GM18519 (cell line): ENCODE measurements around the gene SOCS7.

Experiments
- ATAC-seq: cut with Tn5 transposase; IDR thresholded peaks from one replicate; pipeline ENCODE4 v1.9.1; 2021; ENCODE audit warnings: mild to moderate bottlenecking, moderate library complexity; ENCODE audit not compliant: unreplicated experiment, low FRiP score

SOCS7 gene

GRCh38 chr17:38334480-38335364, 16.9 kb upstream of the SOCS7 start:
- ATAC-seq: no peak

- no peak for ATAC-seq
Observed at GRCh38 chr17:38336838-38337237, 14.8 kb upstream of the SOCS7 start.

DNA sequence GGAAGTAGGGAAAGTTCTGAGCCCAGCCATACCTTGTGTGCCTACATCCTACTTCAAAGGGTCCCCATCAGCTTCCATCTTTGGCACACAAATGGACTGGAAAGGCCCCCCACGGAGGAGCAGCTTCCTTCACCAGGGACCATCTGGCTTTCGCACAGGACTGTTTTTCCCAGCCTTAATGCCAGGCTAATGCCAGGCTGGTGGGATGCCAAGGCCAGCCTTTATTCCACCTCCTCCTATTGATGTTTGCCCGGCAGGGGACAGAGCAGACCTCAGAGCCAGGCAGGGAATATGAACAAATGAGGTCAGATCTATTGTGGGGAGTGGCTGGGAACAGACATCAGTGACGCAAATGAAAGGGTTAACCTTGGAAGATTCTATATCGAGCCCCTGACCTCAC, 13.6 kb upstream of the SOCS7 start:
- no peak for ATAC-seq

GRCh38 chr17:38338535-38338934, 13.1 kb upstream of the SOCS7 start:
- no peak for ATAC-seq

DNA sequence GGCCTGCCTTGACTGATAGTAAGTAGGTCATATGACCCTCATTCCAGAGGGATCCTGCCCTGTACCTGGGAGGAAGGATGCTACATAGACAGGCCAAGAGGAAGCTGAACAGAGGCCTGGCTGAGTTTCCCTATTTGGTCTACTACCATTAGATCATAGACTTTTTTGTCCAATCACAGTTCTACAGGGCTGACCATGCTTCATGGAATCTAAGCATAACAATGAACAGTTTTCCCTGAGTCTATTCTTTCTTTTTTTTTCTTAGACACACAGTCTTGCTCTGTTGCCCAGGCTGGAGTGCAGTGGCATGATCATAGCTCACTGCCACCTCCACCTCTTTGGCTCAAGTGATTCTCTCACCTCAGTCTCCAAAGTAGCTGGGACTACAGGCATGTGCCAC, 11.8 kb upstream of the SOCS7 start:
- ATAC-seq: no peak

- ATAC-seq: no peak
Observed at GRCh38 chr17:38341035-38341721, 10.5 kb upstream of the SOCS7 start.

GRCh38 chr17:38342886-38343607, 8.6 kb upstream of the SOCS7 start:
- no peak for ATAC-seq

- ATAC-seq: no peak
Observed at GRCh38 chr17:38343608-38344419, 7.8 kb upstream of the SOCS7 start, which contains the start of gene GPR179. GPR179 (minus strand) TSS chr17:38343956; CDS start chr17:38343789, 167 bp downstream.

DNA sequence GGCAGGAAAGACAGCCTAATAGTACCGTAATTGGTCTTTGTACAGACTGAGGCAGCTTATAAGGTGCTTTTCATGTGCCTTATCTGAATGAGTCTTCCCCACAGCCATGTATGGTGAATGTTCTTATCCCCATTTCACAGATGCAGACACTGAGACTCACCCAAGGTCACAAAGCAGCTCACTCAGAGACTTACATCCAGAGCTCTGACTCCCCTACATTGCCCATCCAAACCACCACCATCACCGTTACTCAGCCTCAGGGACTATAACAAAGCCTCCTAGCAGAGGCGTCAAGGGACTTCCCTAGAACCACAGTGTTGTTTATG, 7.3 kb upstream of the SOCS7 start:
- ATAC-seq: no peak

GRCh38 chr17:38345743-38346142, 5.9 kb upstream of the SOCS7 start:
- ATAC-seq: no peak

DNA sequence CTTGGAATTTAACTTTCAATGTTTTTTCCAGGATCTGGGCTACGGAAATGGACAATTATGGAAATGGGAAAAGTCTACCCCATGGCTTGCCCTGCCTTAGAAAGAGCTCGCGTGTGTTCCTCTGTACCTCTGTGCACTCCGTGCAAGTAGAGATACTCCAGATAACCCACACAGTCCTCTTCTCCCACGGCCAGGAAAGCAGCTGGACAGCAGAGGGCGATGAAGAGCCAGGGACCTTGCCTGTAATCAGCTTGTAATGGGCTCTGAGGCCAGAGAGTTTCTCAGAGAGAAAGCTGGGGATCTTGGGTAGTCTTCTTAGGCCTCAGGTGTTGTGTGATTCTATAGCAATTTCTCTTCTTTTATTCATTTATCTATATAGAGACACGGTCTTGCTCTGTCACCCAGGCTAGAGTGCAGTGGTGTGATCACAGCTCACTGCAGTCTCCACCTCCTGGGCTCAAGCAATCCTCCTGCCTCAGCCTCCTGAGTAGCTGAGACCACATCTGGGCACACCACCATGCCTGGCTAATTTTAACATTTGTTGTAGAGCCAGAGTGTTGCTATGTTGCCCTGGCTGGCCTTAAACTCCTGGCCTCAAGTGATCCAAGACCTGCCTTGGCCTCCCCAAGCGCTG, 2.4 kb upstream of the SOCS7 start:
- no peak for ATAC-seq

GRCh38 chr17:38350035-38350434, 1.6 kb upstream of the SOCS7 start:
- no peak for ATAC-seq

GRCh38 chr17:38352245-38353085, 821 bp downstream of the SOCS7 start:
- peak; percentile 11 for ATAC-seq

DNA sequence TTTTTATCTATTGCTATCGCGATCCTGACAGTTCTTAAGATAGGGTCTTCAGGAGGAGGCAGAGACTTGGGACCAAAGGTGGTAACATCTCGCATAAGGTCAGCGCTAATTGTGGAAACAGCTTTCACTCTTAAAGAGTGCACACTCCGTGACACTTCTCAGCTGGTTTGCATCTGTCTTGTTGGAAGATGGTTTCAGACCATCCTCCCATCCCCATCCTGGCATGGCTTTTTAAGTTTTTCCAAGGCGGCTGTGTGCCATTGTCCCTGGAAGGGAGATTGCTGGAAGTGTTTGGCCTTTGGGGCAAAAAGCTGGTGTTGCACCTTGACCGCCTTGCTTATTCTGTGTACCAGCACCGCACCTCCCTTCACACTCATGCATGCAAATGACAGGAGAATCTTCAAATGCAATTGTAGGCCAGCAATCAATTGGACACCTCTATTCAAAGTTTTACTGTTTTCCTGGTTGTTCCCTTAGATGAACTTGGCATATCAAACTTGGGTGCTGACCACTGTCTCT, 1.5 kb downstream of the SOCS7 start:
- ATAC-seq: no peak

- no peak for ATAC-seq
Observed at GRCh38 chr17:38353668-38354067, 2.0 kb downstream of the SOCS7 start.

- ATAC-seq: no peak
Observed at GRCh38 chr17:38354466-38354865, 2.8 kb downstream of the SOCS7 start.

DNA sequence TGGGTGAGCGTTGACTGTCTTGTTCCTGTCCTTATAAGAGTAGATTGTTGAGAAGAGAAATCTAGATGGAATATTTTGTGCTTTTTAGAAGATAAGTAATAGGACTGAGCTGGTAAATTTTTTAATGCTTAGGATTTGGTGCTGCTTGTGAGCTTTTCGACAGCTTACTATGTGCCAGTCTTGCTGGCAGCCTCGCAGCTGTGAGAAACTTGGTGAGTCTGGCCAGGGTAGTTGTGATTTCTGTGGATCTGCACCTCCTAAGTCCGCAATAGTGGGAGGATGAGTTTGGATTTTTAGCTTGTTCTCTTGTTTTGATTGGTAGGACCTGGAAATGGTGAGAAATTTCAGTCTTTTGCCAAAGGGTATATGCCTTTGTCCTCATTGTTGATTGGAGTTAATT, 3.6 kb downstream of the SOCS7 start:
- ATAC-seq: no peak

GRCh38 chr17:38357486-38358123, 6.0 kb downstream of the SOCS7 start:
- ATAC-seq: no peak
